ENCODE measurements around the gene MYBPC3. TPM values are rescaled to one million over a fixed set of nuclear protein-coding genes. Genes with fewer than 3 reads are reported as not detected.

MYBPC3 gene
- total RNA-seq, 4 donors from 2014 or later, result not detected

- Histone ChIP-seq H3K27me3 (no peaks in the 10 kb centered on the region), H3K27ac (no peak overlapping the region), H3K36me3 (no peaks in the 10 kb centered on the region), H3K9me3 (no peaks in the 10 kb centered on the region), H3K4me3 (replicated peaks in 1 of 3) (no peak overlapping the region), H3K4me1 (peaks cover 4 to 7% of the 10 kb centered on the region in 2 donors)
- 87 to 92% methylated on average over 6 to 9 of the region's 9 CpGs for WGBS, 2 donors
- intact Hi-C loops (cut with DNase I), result loop anchor here (10.0 kb wide), 1 partner anchor 466 kb away; no protein-coding TSS in a partner anchor
- TF ChIP-seq, protein P1, sequence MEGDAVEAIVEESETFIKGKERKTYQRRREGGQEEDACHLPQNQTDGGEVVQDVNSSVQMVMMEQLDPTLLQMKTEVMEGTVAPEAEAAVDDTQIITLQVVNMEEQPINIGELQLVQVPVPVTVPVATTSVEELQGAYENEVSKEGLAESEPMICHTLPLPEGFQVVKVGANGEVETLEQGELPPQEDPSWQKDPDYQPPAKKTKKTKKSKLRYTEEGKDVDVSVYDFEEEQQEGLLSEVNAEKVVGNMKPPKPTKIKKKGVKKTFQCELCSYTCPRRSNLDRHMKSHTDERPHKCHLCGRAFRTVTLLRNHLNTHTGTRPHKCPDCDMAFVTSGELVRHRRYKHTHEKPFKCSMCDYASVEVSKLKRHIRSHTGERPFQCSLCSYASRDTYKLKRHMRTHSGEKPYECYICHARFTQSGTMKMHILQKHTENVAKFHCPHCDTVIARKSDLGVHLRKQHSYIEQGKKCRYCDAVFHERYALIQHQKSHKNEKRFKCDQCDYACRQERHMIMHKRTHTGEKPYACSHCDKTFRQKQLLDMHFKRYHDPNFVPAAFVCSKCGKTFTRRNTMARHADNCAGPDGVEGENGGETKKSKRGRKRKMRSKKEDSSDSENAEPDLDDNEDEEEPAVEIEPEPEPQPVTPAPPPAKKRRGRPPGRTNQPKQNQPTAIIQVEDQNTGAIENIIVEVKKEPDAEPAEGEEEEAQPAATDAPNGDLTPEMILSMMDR (IDR thresholded peaks at IDR 0.05), result no peak
- no peak for DNase-seq
These were observed 2.2 kb downstream of the MYBPC3 start for GRCh38 chr11:47350315-47350714.

- Histone ChIP-seq H3K36me3 (no peaks in the 10 kb centered on the region), H3K4me1 (peaks cover under 1 to 4% of the 10 kb centered on the region in 2 donors), H3K27ac (no peak overlapping the region), H3K4me3 (replicated peaks in 1 of 3) (no peak overlapping the region), H3K27me3 (no peaks in the 10 kb centered on the region), H3K9me3 (no peaks in the 10 kb centered on the region)
- intact Hi-C loops (cut with DNase I), result loop anchor here (10.0 kb wide), 2 partner anchors 75 to 465 kb away; partner anchors contain the start of gene MADD
- TF ChIP-seq, protein P1 (IDR thresholded peaks at IDR 0.05), result no peak
- no peak for TF ChIP-seq POLR2A (IDR thresholded peaks at IDR 0.05)
- 91 to 95% methylated on average over 9 to 22 of the region's 23 CpGs for WGBS, 2 donors
- DNase-seq, result no peak
These were observed 2.9 kb downstream of the MYBPC3 start for GRCh38 chr11:47349521-47350095.

GRCh38 chr11:47348859-47349258 lies 3.6 kb downstream of the MYBPC3 start:
- intact Hi-C loops (cut with DNase I), result loop anchor here (10.0 kb wide), 1 partner anchor 74 kb away; the partner anchor contains the start of gene MADD
- Histone ChIP-seq H3K9me3 (no peaks in the 10 kb centered on the region), H3K4me3 (replicated peaks in 1 of 3) (no peak overlapping the region), H3K27me3 (no peaks in the 10 kb centered on the region), H3K27ac (no peak overlapping the region), H3K36me3 (no peaks in the 10 kb centered on the region), H3K4me1 (no peaks in the 10 kb centered on the region)
- TF ChIP-seq, protein P1 (IDR thresholded peaks at IDR 0.05), result no peak
- no peak for TF ChIP-seq POLR2A (IDR thresholded peaks at IDR 0.05)
- no peak for DNase-seq
- 81 to 85% methylated on average over 7 of the region's 8 CpGs for WGBS, 2 donors

DNA sequence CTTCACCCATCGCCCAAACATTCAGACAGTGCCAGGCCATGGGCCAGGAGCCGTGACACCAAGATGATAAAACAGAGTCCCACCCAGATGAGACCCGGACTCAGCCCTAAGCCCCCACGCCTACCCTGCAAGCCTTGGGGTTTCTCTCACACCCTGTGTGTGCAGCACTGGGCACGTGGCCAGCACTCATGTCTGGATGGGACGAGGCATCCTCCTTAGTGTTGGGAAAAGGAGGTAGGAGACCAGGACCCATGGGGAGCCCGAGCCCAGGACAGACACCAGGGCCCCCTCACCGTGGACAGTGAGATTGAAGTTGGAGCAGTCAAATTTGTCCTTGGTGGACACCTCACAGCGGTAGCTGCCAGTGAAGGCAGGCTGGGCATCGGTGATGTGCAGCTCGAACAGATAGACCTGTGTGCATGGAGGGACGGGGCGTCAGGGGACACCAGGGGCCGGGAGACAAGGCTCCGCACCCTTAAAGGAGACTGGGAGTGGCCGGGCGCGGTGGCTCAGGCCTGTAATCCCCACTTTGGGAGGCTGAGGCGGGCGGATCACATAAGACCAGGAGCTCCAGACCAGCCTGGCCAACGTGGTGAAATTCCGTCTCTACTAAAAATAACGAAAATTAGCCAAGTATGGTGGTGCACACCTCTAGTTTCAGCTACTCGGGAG lies 4.2 kb downstream of the MYBPC3 start:
- intact Hi-C loops (cut with DNase I), result loop anchor here (10.0 kb wide), 1 partner anchor 73 kb away; the partner anchor contains the start of gene MADD
- no peak overlapping the region for H3K4me3 ChIP-seq (replicated peaks in 1 of 3)
- TF ChIP-seq, protein P1 (IDR thresholded peaks at IDR 0.05), result no peak
- no peak for TF ChIP-seq POLR2A (IDR thresholded peaks at IDR 0.05)
- no peaks in the 10 kb centered on the region for H3K4me1 ChIP-seq
- DNase-seq, result no peak
- 78 to 84% methylated on average over 21 to 22 of the region's 24 CpGs for whole genome bisulfite sequencing, 2 donors
- no peaks in the 10 kb centered on the region for H3K9me3 ChIP-seq
- no peaks in the 10 kb centered on the region for H3K27me3 ChIP-seq
- H3K27ac ChIP-seq, result no peak overlapping the region
- H3K36me3 ChIP-seq, result no peaks in the 10 kb centered on the region

- 58 to 61% methylated on average over 4 to 5 of the region's 5 CpGs for WGBS, 2 donors
- H3K9me3 ChIP-seq, result no peaks in the 10 kb centered on the region
- intact Hi-C loops (cut with DNase I), result loop anchor here (10.0 kb wide), 1 partner anchor 72 kb away; the partner anchor contains the start of gene MADD
- DNase-seq, result no peak
- TF ChIP-seq POLR2A (IDR thresholded peaks at IDR 0.05), result no peak
- TF ChIP-seq, protein P1 (IDR thresholded peaks at IDR 0.05), result no peak
- no peaks in the 10 kb centered on the region for H3K27me3 ChIP-seq
- no peak overlapping the region for H3K4me3 ChIP-seq (replicated peaks in 1 of 3)
- H3K27ac ChIP-seq, result no peak overlapping the region
- H3K4me1 ChIP-seq, result no peaks in the 10 kb centered on the region
- H3K36me3 ChIP-seq, result no peaks in the 10 kb centered on the region
These were observed 5.4 kb downstream of the MYBPC3 start for GRCh38 chr11:47347137-47347536.

Data from thyroid gland (tissue), 4 donors.